GM19043 (cell line): Measurements from ENCODE around the gene RXFP3.
"Not testable (repeated sequence)": the region's sequence is repeated elsewhere in the genome, so short reads cannot be mapped to it uniquely, and the experiment has no call there.

ENCODE experiments used
- ATAC-seq: cut with Tn5 transposase; IDR thresholded peaks from one replicate; pipeline ENCODE4 v1.9.1; 2021; ENCODE audit warnings: low read depth; ENCODE audit not compliant: unreplicated experiment

Gene RXFP3

DNA sequence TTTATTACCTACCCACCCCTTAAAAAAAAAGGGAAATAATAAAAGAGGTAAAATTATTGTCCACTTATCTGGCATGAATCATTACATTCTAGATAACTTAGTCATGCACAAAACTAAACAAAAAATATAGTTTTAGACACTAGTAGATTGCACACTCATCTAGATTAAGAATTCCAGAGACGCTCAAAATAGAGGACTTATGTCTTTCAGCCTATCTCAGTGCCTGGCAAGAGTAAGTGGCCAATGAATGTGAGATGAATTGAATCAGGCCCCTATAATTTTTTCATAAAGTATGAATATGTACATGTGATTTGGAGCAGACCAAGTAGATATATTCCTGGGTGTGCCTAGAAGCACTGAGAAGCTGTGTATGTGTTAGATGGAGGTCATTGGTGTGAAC lies 2.0 kb upstream of the RXFP3 start:
- ATAC-seq, result peak; percentile 17

- no peak for ATAC-seq
Measured at GRCh38 chr5:33936004-33936380, 194 bp upstream of the RXFP3 start.

- no peak for ATAC-seq
Measured at GRCh38 chr5:33937017-33937706, 976 bp downstream of the RXFP3 start.

DNA sequence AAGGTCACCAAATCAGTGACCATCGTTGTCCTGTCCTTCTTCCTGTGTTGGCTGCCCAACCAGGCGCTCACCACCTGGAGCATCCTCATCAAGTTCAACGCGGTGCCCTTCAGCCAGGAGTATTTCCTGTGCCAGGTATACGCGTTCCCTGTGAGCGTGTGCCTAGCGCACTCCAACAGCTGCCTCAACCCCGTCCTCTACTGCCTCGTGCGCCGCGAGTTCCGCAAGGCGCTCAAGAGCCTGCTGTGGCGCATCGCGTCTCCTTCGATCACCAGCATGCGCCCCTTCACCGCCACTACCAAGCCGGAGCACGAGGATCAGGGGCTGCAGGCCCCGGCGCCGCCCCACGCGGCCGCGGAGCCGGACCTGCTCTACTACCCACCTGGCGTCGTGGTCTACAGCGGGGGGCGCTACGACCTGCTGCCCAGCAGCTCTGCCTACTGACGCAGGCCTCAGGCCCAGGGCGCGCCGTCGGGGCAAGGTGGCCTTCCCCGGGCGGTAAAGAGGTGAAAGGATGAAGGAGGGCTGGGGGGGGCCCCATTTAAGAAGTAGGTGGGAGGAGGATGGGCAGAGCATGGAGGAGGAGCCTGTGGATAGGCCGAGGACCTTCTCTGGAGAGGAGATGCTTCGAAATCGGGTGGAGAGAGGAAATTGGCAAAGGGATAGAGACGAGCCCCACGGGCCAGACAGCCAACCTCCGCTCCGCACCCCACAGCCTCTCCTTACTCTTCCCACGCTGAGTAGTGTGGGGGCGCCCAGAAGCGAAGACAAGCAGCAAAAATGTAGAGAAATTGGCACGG lies 1.7 kb downstream of the RXFP3 start:
- ATAC-seq, result no peak

- no peak for ATAC-seq
Measured at GRCh38 chr5:33938507-33938796, 2.3 kb downstream of the RXFP3 start.

DNA sequence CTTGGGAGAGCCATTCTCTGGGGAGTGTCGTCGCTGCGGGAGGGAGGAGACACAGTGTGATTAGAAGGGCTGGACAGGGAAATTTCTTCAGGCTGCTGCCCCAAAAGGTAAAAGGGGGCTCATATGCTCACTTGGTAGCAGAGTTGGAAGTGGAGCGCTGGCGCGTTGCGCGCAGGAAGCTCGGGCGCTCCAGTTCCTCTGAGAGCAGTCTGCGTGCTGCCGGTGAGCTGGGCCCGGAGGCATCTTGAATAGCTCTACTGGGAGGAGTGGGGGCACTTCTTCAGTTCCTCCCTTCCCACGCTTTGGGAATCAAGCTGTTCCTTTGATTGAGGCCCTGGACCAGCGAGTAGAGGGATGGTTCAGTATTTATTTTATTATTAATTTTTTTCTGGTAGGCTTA lies 2.7 kb downstream of the RXFP3 start:
- no peak for ATAC-seq

GRCh38 chr5:33939556-33940262 lies 3.5 kb downstream of the RXFP3 start:
- no peak for ATAC-seq

GRCh38 chr5:33941090-33941489 lies 4.9 kb downstream of the RXFP3 start:
- ATAC-seq, result no peak

DNA sequence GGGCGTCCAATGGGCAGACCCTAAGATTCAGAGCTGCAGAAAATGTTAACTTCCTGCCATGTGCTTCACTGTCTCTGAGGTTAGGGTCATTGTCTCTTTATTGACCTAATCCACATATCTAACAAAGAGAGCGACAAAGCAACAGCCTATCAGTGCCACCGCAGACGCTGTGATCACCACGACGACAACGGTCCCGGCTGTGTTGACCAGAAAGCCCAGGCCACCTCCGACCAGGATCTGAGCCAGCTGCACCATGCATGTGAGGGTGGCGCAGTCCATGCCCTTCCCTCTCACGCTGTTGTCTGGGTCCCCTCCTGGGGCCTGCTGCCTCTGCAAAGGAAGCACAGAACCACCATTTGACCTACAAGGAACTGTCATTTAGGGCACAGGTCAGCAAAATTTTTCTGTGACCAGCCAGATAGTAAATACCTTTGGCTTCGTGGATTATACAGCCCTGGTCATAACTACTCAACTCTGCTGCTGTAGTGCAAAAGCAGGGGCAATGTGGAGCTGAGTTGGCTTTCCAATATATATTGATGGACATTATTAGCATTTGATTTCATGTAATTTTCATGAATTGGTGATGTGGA lies 8.5 kb downstream of the RXFP3 start:
- no peak for ATAC-seq

DNA sequence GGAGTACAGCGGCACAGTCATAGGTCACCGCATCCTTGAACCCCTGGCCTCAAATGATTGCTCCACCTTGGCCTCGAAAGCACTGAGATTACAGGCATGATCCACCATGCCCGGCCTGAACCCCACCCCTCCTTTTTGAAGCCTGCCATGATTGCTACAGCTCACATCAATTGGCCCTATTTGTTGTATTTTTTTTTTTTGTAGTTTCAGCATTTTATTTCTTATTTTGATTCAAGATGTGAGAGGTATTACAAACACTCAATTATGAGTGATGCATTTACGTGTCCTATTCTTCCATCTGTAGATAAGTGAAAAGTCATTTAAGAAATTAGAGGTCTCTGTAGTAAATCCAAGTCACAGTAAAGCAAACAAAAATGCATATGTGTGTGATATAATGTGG lies 16.0 kb downstream of the RXFP3 start:
- ATAC-seq, result not testable (repeated sequence)

DNA sequence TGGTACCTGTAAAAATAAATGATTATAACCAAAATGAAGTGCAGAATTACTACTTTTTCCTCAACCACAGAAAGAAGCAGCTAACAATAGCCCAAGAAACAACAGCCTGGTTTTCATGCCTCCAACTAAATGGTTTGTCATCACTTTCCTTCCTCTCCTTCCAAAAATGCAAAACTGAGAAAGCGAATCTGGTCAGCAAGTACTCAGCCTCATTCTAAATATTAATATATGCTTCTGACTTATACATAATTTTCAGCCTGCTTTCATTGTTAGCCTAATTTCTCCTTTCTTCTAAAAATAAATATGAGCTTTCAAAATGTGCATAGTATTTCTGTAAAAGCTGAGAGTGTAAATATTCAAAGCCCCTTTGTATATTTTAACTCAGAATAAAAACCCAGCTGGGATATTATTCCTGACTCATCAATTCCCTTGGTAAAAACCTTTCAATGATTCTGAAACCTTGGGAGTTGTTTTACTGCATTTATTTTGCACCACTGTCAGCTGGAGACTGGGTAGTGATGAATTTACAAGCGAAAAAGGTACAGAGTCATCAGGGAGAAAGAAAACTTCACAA lies 21.5 kb downstream of the RXFP3 start:
- no peak for ATAC-seq

- ATAC-seq, result no peak
Measured at GRCh38 chr5:33958176-33958575, 22.0 kb downstream of the RXFP3 start.

- ATAC-seq, result no peak
Measured at GRCh38 chr5:33964132-33964700, 28.0 kb downstream of the RXFP3 start.

DNA sequence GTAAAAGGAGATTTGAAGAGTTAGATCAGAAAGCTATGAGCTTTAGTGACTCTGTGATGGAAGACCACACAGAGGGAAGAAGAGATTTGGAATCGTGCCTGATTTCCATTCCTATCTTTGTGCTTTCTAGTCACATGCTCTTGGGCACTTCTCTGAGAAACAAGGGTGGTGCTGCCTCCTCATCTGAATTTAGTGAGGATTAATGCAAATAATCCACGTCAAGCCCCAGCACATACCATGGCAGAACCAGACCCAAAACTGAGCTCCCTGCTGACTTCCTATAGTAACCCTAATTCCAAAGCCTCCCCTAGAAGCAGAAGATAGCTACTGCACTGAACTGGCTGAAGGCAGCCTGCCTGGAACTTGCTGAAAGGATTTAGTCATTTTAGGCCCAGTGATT lies 30.6 kb downstream of the RXFP3 start:
- ATAC-seq, result no peak

- ATAC-seq, result no peak
Measured at GRCh38 chr5:33968211-33969005, 32.2 kb downstream of the RXFP3 start.

DNA sequence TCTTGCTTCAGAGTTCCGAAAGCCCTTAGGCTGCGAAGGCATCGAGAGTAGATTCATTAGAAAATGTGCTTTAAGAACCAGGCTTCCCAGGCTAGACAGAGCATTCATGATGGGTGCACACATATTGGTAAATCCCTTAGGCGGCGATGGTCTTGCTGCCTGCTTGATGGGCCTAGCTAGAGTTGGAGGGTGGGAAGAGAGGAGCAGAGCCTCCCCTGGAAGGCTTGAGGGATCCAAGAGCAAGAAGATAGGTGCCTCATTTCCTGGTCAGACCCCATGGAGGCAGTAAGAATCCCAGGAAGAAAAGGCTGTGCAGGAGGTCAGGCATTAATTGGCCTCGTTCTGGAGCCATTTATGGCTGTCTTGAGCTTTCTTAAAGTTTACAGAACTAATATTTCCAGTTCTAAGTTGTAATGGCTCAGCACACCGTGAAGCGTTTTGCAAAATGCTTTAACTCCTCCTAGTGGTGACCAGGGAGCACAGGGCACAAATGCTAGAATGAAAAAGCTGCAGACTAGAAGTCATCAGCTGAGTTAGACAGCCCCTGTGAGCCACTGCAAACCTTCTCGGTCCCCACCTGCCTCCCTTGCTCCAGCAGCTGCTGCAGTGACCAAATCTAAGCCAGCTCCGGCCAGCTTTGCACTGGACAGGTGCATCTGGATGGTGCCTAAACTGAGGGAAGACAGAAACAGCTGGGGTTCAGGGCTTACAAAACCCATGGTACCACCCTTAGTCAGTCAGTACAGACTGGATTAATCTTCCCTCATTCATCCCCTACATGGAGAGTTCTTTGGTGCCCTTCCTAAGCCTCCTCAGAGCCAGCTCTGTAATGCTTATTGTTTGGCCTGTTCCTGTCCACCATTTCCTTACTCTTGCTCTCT lies 33.6 kb downstream of the RXFP3 start:
- ATAC-seq, result peak; percentile 75

GRCh38 chr5:33973271-33973670 lies 37.1 kb downstream of the RXFP3 start:
- peak; percentile 47 for ATAC-seq

- no peak for ATAC-seq
Measured at GRCh38 chr5:33975852-33976251, 39.7 kb downstream of the RXFP3 start.

DNA sequence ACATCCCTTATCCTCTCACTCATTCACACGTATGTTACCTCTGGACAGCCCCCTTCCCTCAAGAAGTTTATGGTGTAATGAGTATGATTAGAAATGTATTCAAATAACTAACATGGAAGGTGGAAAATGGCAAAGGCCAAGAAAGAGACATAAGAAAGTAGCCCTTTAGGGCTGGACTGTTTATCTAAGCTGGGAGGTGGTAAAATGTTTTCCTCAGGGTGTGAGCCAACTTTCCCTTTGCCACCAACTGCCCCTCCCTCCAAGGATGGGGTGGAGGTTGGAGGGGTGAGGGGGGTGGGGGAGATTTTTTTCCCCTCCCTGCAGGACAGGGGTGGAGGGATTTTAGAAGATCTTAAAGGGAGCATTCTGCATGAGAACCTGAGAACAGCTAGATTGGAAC lies 40.1 kb downstream of the RXFP3 start:
- no peak for ATAC-seq
